SK-N-SH treated with all-trans-retinoic acid at 6 μM for 48 hours (cell line): Measurements from ENCODE around the gene ARRDC2.

Experiments
- ARNTL ChIP-seq: fragments of 450-650 bp; formaldehyde crosslinking; IDR thresholded peaks from 2 replicates; pipeline ENCODE4 v1.5.0; 2020; ENCODE audit warnings: low read depth, mild to moderate bottlenecking, moderate library complexity, borderline replicate concordance
- CSDC2 ChIP-seq: fragments of 250-450 bp; sonication (Bioruptor Pico); IDR thresholded peaks from 2 replicates; pipeline ENCODE4 v1.5.0; 2020; ENCODE audit warnings: mild to moderate bottlenecking, moderate library complexity
- PPARA ChIP-seq: fragments of 250-450 bp; sonication (Bioruptor Pico); IDR thresholded peaks from 2 replicates; pipeline ENCODE4 v1.5.0; 2020; ENCODE audit warnings: mild to moderate bottlenecking, borderline replicate concordance
- TOX ChIP-seq: fragments of 250-450 bp; sonication (Bioruptor Pico); IDR thresholded peaks from 2 replicates; pipeline ENCODE4 v1.8.0; 2021; ENCODE audit warnings: mild to moderate bottlenecking, moderate library complexity, borderline replicate concordance
- TSHZ2 ChIP-seq: fragments of 250-450 bp; sonication (Bioruptor Pico); IDR thresholded peaks from 2 replicates; pipeline ENCODE4 v1.5.0; 2020; ENCODE audit warnings: mild to moderate bottlenecking, moderate library complexity
- ZFP3 ChIP-seq: fragments of 250-450 bp; sonication (Bioruptor Pico); IDR thresholded peaks from 2 replicates; pipeline ENCODE4 v1.5.0; 2020; ENCODE audit warnings: mild to moderate bottlenecking, moderate library complexity
- ZNF565 ChIP-seq: fragments of 450-650 bp; formaldehyde crosslinking; conservative IDR thresholded peaks from 2 replicates; pipeline ENCODE4 v1.5.0; 2020; ENCODE audit warnings: low read depth, mild to moderate bottlenecking, moderate library complexity
- ZNF70 ChIP-seq: fragments of 450-650 bp; formaldehyde crosslinking; IDR thresholded peaks from 2 replicates; pipeline ENCODE4 v1.5.0; 2020; ENCODE audit warnings: mild to moderate bottlenecking, moderate library complexity
- ZNF8 ChIP-seq: fragments of 450-650 bp; formaldehyde crosslinking; IDR thresholded peaks from 2 replicates; pipeline ENCODE4 v1.5.0; 2020; ENCODE audit warnings: mild to moderate bottlenecking, moderate library complexity

- TF ChIP-seq ZNF565 (CRISPR knock-in tag) (no peak), ARNTL (CRISPR knock-in tag) (no peak), ZNF8 (CRISPR knock-in tag) (no peak), ZNF70 (CRISPR knock-in tag) (no peak), PPARA (CRISPR knock-in tag) (no peak), TOX (no peak), TSHZ2 (no peak), CSDC2 (CRISPR knock-in tag) (no peak), ZFP3 (CRISPR knock-in tag) (no peak)
Observed at GRCh38 chr19:17989425-17990094, 18.4 kb upstream of the ARRDC2 start.
